ENCODE measurements around the gene GLS.

The GLS gene

GRCh38 chr2:190877436-190877835 is 3.2 kb upstream of the GLS start:
- no peaks in the 10 kb centered on the region for H3K27me3 ChIP-seq (ENCODE audit: insufficient read depth, poor library complexity, severe bottlenecking)
- TF ChIP-seq REST (IDR thresholded peaks at IDR 0.05; ENCODE audit: insufficient replicate concordance, low read depth) = no peak
- TF ChIP-seq CTCF (IDR thresholded peaks at IDR 0.05; ENCODE audit: insufficient read depth, low read length) = no peak
- no peak for TF ChIP-seq GABPA (IDR thresholded peaks at IDR 0.05; ENCODE audit: low read depth)
- no peak for TF ChIP-seq POLR2AphosphoS5 (IDR thresholded peaks at IDR 0.05; ENCODE audit: low read depth)
- H3K4me3 ChIP-seq (replicated peaks; ENCODE audit: insufficient read depth, low read length) = no peak overlapping the region
- H3K27ac ChIP-seq (replicated peaks) = peak overlapping the region; percentile 34
- DNase-seq (ENCODE audit: low read depth in 1 of 2, low spot score in 1 of 2) = peak in 1 of 2 experiments; percentile 22

GRCh38 chr2:190879474-190880377 is 895 bp upstream of the GLS start:
- DNase-seq (ENCODE audit: low read depth in 1 of 2, low spot score in 1 of 2) = no peak
- H3K4me3 ChIP-seq (replicated peaks; ENCODE audit: insufficient read depth, low read length) = peak overlapping the region; percentile 75
- TF ChIP-seq POLR2AphosphoS5 (IDR thresholded peaks at IDR 0.05; ENCODE audit: low read depth) (no peak), GABPA (IDR thresholded peaks at IDR 0.05; ENCODE audit: low read depth) (no peak), CTCF (IDR thresholded peaks at IDR 0.05; ENCODE audit: insufficient read depth, low read length) (no peak), REST (IDR thresholded peaks at IDR 0.05; ENCODE audit: insufficient replicate concordance, low read depth) (no peak), SPI1 (IDR thresholded peaks at IDR 0.05; ENCODE audit: borderline replicate concordance, low read depth) (no peak)

GRCh38 chr2:190881084-190881597 is 520 bp downstream of the GLS start:
- no peak for DNase-seq (ENCODE audit: low read depth in 1 of 2, low spot score in 1 of 2)
- H3K27me3 ChIP-seq (ENCODE audit: insufficient read depth, poor library complexity, severe bottlenecking) = no peaks in the 10 kb centered on the region
- peak overlapping the region; percentile 75 for H3K4me3 ChIP-seq (replicated peaks; ENCODE audit: insufficient read depth, low read length)
- TF ChIP-seq POLR2AphosphoS5 (IDR thresholded peaks at IDR 0.05; ENCODE audit: low read depth) (no peak), REST (IDR thresholded peaks at IDR 0.05; ENCODE audit: insufficient replicate concordance, low read depth) (no peak), CTCF (IDR thresholded peaks at IDR 0.05; ENCODE audit: insufficient read depth, low read length) (no peak), SPI1 (IDR thresholded peaks at IDR 0.05; ENCODE audit: borderline replicate concordance, low read depth) (no peak)
- H3K27ac ChIP-seq (replicated peaks) = peak overlapping the region; percentile 85

More at GRCh38 chr2:190879474-190880377, 895 bp upstream of the GLS start:
- peak overlapping the region; percentile 85 for H3K27ac ChIP-seq (replicated peaks)
- no peaks in the 10 kb centered on the region for H3K27me3 ChIP-seq (ENCODE audit: insufficient read depth, poor library complexity, severe bottlenecking)
